Measurements from ENCODE around the gene TEX14. TPM values are rescaled to one million over a fixed set of nuclear protein-coding genes. Genes with fewer than 3 reads are reported as not detected.

The TEX14 gene
- 0.40 TPM for polyA plus RNA-seq (2013, experiment 1 of 2)
- 0.26 TPM for polyA plus RNA-seq (2013, experiment 2 of 2)

DNA sequence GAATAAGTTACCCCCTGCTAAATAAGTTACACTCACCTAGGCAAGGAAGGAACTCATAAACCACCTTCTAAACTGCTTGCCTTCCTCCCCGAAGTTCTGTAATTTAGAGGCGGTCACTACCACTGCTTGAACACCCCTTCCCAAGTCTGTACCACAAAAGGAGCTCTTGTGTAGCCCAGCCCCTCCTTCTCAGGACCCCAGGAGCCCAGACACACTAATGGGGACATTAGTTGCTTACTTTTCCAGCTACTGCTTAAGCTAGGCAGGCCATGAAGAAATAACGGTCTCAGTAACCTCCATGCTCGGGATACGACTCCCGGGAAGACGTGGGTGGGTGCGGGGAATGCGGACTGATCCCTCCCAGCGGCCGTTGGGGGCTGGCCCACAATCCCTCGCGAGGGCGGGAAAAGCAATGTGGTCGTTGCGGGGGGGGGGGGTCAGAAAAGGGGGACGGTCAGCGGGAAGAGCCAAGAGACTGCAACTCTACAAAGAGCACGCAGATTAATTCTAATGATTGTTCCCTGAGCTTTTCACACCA is at the start of gene TEX14:
Gene TEX14, minus strand, starts transcription at position 345 of the 538 bp plus-strand sequence. CDS start 40,044 bp downstream, outside the sequence.
- Histone ChIP-seq H3K4me1 (ENCODE audit: control insufficient read depth in 2 of 2, insufficient read depth in 1 of 2, low read depth in 1 of 2, low read length in 2 of 2) (peaks cover 0 to 6% of the 10 kb centered on the region in 2 donors), H3K9me3 (replicated peaks in 1 of 2; ENCODE audit: control insufficient read depth in 2 of 2, insufficient read depth in 1 of 2, low read depth in 1 of 2, low read length in 2 of 2) (no peaks in the 10 kb centered on the region), H3K23ac (ENCODE audit: low read depth, low read length, poor library complexity) (no peak within 1 kb of the TSS), H3K18ac (ENCODE audit: low read length) (peak within 1 kb of the TSS; percentile 39), H2AFZ (ENCODE audit: low read length) (peak within 1 kb of the TSS; percentile 94), H3K27ac (replicated peaks; ENCODE audit: low read length) (peak within 1 kb of the TSS; percentile 26), H3K4me3 (ENCODE audit: low read length in 2 of 2) (peak within 1 kb of the TSS; percentile 67 to 76), H3K79me1 (ENCODE audit: low read depth, low read length) (no peaks in the 10 kb centered on the region), H3K9ac (ENCODE audit: low read depth, low read length, poor library complexity) (no peak within 1 kb of the TSS), H3K36me3 (replicated peaks in 1 of 2; ENCODE audit: control insufficient read depth in 2 of 2, insufficient read depth in 2 of 2, low read length in 2 of 2) (peaks cover 0 to 21% of the 10 kb centered on the region in 2 donors), H3K27me3 (ENCODE audit: control insufficient read depth in 3 of 3, insufficient read depth in 3 of 3, low read depth in 1 of 3, low read length in 3 of 3) (no peaks in the 10 kb centered on the region), H4K91ac (ENCODE audit: low read depth, low read length, poor library complexity) (no peak within 1 kb of the TSS), H4K8ac (ENCODE audit: low read depth, low read length) (no peak within 1 kb of the TSS), H3K4ac (ENCODE audit: low read length) (no peak within 1 kb of the TSS), H2BK12ac (ENCODE audit: low read length) (no peak within 1 kb of the TSS), H2AK5ac (ENCODE audit: low read depth, low read length) (no peak within 1 kb of the TSS), H3K14ac (ENCODE audit: low read length) (no peak within 1 kb of the TSS), H2BK15ac (ENCODE audit: low read length) (no peak within 1 kb of the TSS), H3K4me2 (ENCODE audit: insufficient read depth, low read length, poor library complexity, severe bottlenecking) (peak within 1 kb of the TSS; percentile 38), H2BK120ac (ENCODE audit: low read depth, low read length) (no peak within 1 kb of the TSS), H2BK5ac (ENCODE audit: low read length) (no peak within 1 kb of the TSS)
- no peak for DNase-seq (ENCODE audit: low spot score)
- WGBS, 2 donors (ENCODE audit: extremely low coverage in 2 of 2, insufficient read length in 2 of 2, insufficient replicate concordance in 1 of 2), result no CpG with 5 or more reads among the region's 19 CpGs

DNA sequence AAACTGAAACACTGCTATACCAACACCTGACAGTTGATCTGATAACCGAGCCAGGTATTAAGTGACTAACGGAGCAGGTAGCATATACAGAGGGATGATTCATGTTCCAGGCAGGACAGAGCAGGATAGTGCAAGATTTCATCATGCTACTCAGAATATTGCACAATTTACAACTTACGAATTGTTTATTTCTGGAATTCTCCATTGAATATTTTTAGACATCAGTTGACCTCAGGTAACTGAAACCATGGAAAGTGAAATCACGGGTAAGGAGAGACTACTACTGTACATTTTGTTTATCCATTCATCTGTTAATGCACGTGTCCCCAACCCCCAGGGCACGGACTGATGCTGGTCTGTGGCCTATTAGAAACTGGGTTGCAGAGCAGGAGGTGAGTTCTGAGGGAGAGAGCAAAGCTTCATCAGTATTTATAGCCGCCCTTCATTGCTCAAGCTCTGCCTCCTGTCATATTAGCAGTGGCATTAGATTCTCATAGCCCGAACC is 49.3 kb upstream of the TEX14 start:
- no CpG with 5 or more reads among the region's 8 CpGs for WGBS, 2 donors (ENCODE audit: extremely low coverage in 2 of 2, insufficient read length in 2 of 2, insufficient replicate concordance in 1 of 2)
- no peak overlapping the region for H4K91ac ChIP-seq (ENCODE audit: low read depth, low read length, poor library complexity)
- no peaks in the 10 kb centered on the region for H3K27me3 ChIP-seq (ENCODE audit: control insufficient read depth in 3 of 3, insufficient read depth in 3 of 3, low read depth in 1 of 3, low read length in 3 of 3)
- no peak overlapping the region for H2BK120ac ChIP-seq (ENCODE audit: low read depth, low read length)
- H3K36me3 ChIP-seq (replicated peaks in 1 of 2; ENCODE audit: control insufficient read depth in 2 of 2, insufficient read depth in 2 of 2, low read length in 2 of 2), result no peaks in the 10 kb centered on the region
- no peak overlapping the region for H3K4ac ChIP-seq (ENCODE audit: low read length)
- no peak overlapping the region for H4K8ac ChIP-seq (ENCODE audit: low read depth, low read length)
- H2AFZ ChIP-seq (ENCODE audit: low read length), result no peak overlapping the region
- H2BK5ac ChIP-seq (ENCODE audit: low read length), result no peak overlapping the region
- H3K79me1 ChIP-seq (ENCODE audit: low read depth, low read length), result no peaks in the 10 kb centered on the region
- no peak overlapping the region for H3K4me2 ChIP-seq (ENCODE audit: insufficient read depth, low read length, poor library complexity, severe bottlenecking)
- no peak overlapping the region for H3K14ac ChIP-seq (ENCODE audit: low read length)
- no peak overlapping the region for H3K23ac ChIP-seq (ENCODE audit: low read depth, low read length, poor library complexity)
- H3K9me3 ChIP-seq (replicated peaks in 1 of 2; ENCODE audit: control insufficient read depth in 2 of 2, insufficient read depth in 1 of 2, low read depth in 1 of 2, low read length in 2 of 2), result no peaks in the 10 kb centered on the region
- DNase-seq (ENCODE audit: low spot score), result no peak
- no peak overlapping the region for H3K27ac ChIP-seq (replicated peaks; ENCODE audit: low read length)
- no peak overlapping the region for H3K18ac ChIP-seq (ENCODE audit: low read length)
- no peaks in the 10 kb centered on the region for H3K4me1 ChIP-seq (ENCODE audit: control insufficient read depth in 2 of 2, insufficient read depth in 1 of 2, low read depth in 1 of 2, low read length in 2 of 2)
- no peak overlapping the region for H2BK12ac ChIP-seq (ENCODE audit: low read length)
- no peak overlapping the region for H2AK5ac ChIP-seq (ENCODE audit: low read depth, low read length)
- H3K9ac ChIP-seq (ENCODE audit: low read depth, low read length, poor library complexity), result no peak overlapping the region
- H2BK15ac ChIP-seq (ENCODE audit: low read length), result no peak overlapping the region
- no peak overlapping the region for H3K4me3 ChIP-seq (ENCODE audit: low read length in 2 of 2)

DNA sequence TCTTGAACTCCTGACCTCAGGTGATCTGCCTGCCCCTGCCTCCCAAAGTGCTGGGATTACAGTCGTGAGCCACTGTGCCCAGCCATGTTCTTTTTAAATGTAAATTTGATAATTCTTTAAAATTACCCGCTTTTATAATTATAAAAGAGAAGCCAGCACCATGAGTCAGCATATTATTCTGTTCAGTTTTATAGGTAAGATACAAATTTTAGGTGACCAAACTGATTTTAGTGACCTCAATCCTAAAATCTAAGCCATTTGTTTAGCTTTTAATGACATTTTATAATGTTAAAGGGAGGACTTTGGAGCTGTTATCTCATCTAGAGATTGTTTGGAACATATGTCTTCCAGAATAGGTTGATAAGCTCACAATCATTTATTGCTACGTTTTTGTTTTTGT is 43.0 kb upstream of the TEX14 start:
- H3K4me1 ChIP-seq (ENCODE audit: control insufficient read depth in 2 of 2, insufficient read depth in 1 of 2, low read depth in 1 of 2, low read length in 2 of 2), result no peaks in the 10 kb centered on the region
- no peak overlapping the region for H3K27ac ChIP-seq (replicated peaks; ENCODE audit: low read length)
- H3K79me1 ChIP-seq (ENCODE audit: low read depth, low read length), result no peaks in the 10 kb centered on the region
- H3K36me3 ChIP-seq (replicated peaks in 1 of 2; ENCODE audit: control insufficient read depth in 2 of 2, insufficient read depth in 2 of 2, low read length in 2 of 2), result peaks cover 0 to 18% of the 10 kb centered on the region in 2 donors
- H3K9me3 ChIP-seq (replicated peaks in 1 of 2; ENCODE audit: control insufficient read depth in 2 of 2, insufficient read depth in 1 of 2, low read depth in 1 of 2, low read length in 2 of 2), result no peaks in the 10 kb centered on the region
- H2BK120ac ChIP-seq (ENCODE audit: low read depth, low read length), result no peak overlapping the region
- no peak overlapping the region for H3K4me3 ChIP-seq (ENCODE audit: low read length in 2 of 2)
- DNase-seq (ENCODE audit: low spot score), result no peak
- H2BK12ac ChIP-seq (ENCODE audit: low read length), result no peak overlapping the region
- H2AFZ ChIP-seq (ENCODE audit: low read length), result no peak overlapping the region
- H3K4ac ChIP-seq (ENCODE audit: low read length), result no peak overlapping the region
- no peak overlapping the region for H3K18ac ChIP-seq (ENCODE audit: low read length)
- no CpG with 5 or more reads among the region's 3 CpGs for WGBS, 2 donors (ENCODE audit: extremely low coverage in 2 of 2, insufficient read length in 2 of 2, insufficient replicate concordance in 1 of 2)
- no peak overlapping the region for H2AK5ac ChIP-seq (ENCODE audit: low read depth, low read length)
- no peak overlapping the region for H3K4me2 ChIP-seq (ENCODE audit: insufficient read depth, low read length, poor library complexity, severe bottlenecking)
- no peak overlapping the region for H4K8ac ChIP-seq (ENCODE audit: low read depth, low read length)
- H2BK5ac ChIP-seq (ENCODE audit: low read length), result no peak overlapping the region
- no peak overlapping the region for H3K9ac ChIP-seq (ENCODE audit: low read depth, low read length, poor library complexity)
- H2BK15ac ChIP-seq (ENCODE audit: low read length), result no peak overlapping the region
- no peaks in the 10 kb centered on the region for H3K27me3 ChIP-seq (ENCODE audit: control insufficient read depth in 3 of 3, insufficient read depth in 3 of 3, low read depth in 1 of 3, low read length in 3 of 3)
- no peak overlapping the region for H3K23ac ChIP-seq (ENCODE audit: low read depth, low read length, poor library complexity)
- no peak overlapping the region for H4K91ac ChIP-seq (ENCODE audit: low read depth, low read length, poor library complexity)
- no peak overlapping the region for H3K14ac ChIP-seq (ENCODE audit: low read length)

GRCh38 chr17:58734040-58734439 is 42.2 kb upstream of the TEX14 start:
- DNase-seq (ENCODE audit: low spot score), result no peak

More at GRCh38 chr17:58734040-58734439, 42.2 kb upstream of the TEX14 start:
- no peaks in the 10 kb centered on the region for H3K79me1 ChIP-seq (ENCODE audit: low read depth, low read length)
- no peak overlapping the region for H3K23ac ChIP-seq (ENCODE audit: low read depth, low read length, poor library complexity)
- no peak overlapping the region for H2AK5ac ChIP-seq (ENCODE audit: low read depth, low read length)
- H4K91ac ChIP-seq (ENCODE audit: low read depth, low read length, poor library complexity), result no peak overlapping the region
- H3K9me3 ChIP-seq (replicated peaks in 1 of 2; ENCODE audit: control insufficient read depth in 2 of 2, insufficient read depth in 1 of 2, low read depth in 1 of 2, low read length in 2 of 2), result no peaks in the 10 kb centered on the region
- no peak overlapping the region for H2AFZ ChIP-seq (ENCODE audit: low read length)
- H3K36me3 ChIP-seq (replicated peaks in 1 of 2; ENCODE audit: control insufficient read depth in 2 of 2, insufficient read depth in 2 of 2, low read length in 2 of 2), result peaks cover 0 to 18% of the 10 kb centered on the region in 2 donors
- no peak overlapping the region for H3K27ac ChIP-seq (replicated peaks; ENCODE audit: low read length)
- no peak overlapping the region for H2BK120ac ChIP-seq (ENCODE audit: low read depth, low read length)
- no peak overlapping the region for H3K4me2 ChIP-seq (ENCODE audit: insufficient read depth, low read length, poor library complexity, severe bottlenecking)
- H4K8ac ChIP-seq (ENCODE audit: low read depth, low read length), result no peak overlapping the region
- H3K4me3 ChIP-seq (ENCODE audit: low read length in 2 of 2), result no peak overlapping the region
- no peak overlapping the region for H2BK15ac ChIP-seq (ENCODE audit: low read length)
- H3K27me3 ChIP-seq (ENCODE audit: control insufficient read depth in 3 of 3, insufficient read depth in 3 of 3, low read depth in 1 of 3, low read length in 3 of 3), result no peaks in the 10 kb centered on the region
- H3K9ac ChIP-seq (ENCODE audit: low read depth, low read length, poor library complexity), result no peak overlapping the region
- no CpG with 5 or more reads among the region's 3 CpGs for WGBS, 2 donors (ENCODE audit: extremely low coverage in 2 of 2, insufficient read length in 2 of 2, insufficient replicate concordance in 1 of 2)
- H2BK5ac ChIP-seq (ENCODE audit: low read length), result no peak overlapping the region
- no peak overlapping the region for H3K18ac ChIP-seq (ENCODE audit: low read length)
- H2BK12ac ChIP-seq (ENCODE audit: low read length), result no peak overlapping the region
- H3K14ac ChIP-seq (ENCODE audit: low read length), result no peak overlapping the region
- no peaks in the 10 kb centered on the region for H3K4me1 ChIP-seq (ENCODE audit: control insufficient read depth in 2 of 2, insufficient read depth in 1 of 2, low read depth in 1 of 2, low read length in 2 of 2)
- H3K4ac ChIP-seq (ENCODE audit: low read length), result no peak overlapping the region

Measured in neuronal stem cell (in vitro differentiated cells).